Endothelial cell of umbilical vein (primary cell): Measurements from ENCODE around the gene HLA-DPA1. TPM values are rescaled to one million over a fixed set of nuclear protein-coding genes. Genes with fewer than 3 reads are reported as not detected.

Experiments used
- BruUV-seq: library from RNA; stranded (reverse); fragments of 400-500 nt; replicated peaks from 2 replicates; lab custom pipeline; 2021; lab: Mats Ljungman, UMichigan
- CTCF ChIA-PET: fragments of 300-600, 350-600 bp; sonication (Branson Sonifier 250); formaldehyde crosslinking; loops from one replicate; lab custom pipeline; 2021; ENCODE audit warnings: antibody characterized with exemption, inconsistent platforms; lab: Charles Lee
- POLR2A ChIA-PET: fragments of 300-600, 350-600 bp; sonication (Branson Sonifier 250); formaldehyde crosslinking; loops from one replicate; lab custom pipeline; 2021; ENCODE audit warnings: antibody characterized with exemption, inconsistent platforms; lab: Charles Lee
- DNase-seq: peaks from one replicate; pipeline ENCODE4 v3.0.0-alpha.2; 2011; ENCODE audit warnings: low read depth, low spot score
- FAIRE-seq: peaks from 2 replicates; lab custom pipeline; 2011; peaks lifted over from hg19 to GRCh38; lab: Jason Lieb, UNC
- H2AFZ ChIP-seq: 2 replicates; pipeline ENCODE4 v1.6.0; 2012; ENCODE audit warnings: low read depth, low read length, control low read depth, inconsistent platforms
- H3K27ac ChIP-seq: 2 replicates; pipeline ENCODE4 v1.5.1; 2011; ENCODE audit warnings: low read depth, mild to moderate bottlenecking, control low read depth, low read length, moderate library complexity; ENCODE audit not compliant: insufficient read depth
- H3K27me3 ChIP-seq, 2 experiments: 2 replicates each; pipeline versions ENCODE4 v1.6.0 to v1.6.1; 2011; ENCODE audit warnings: low read length in 2 of 2, mixed read lengths in 1 of 2; ENCODE audit not compliant: control insufficient read depth in 2 of 2, insufficient read depth in 2 of 2
- H3K36me3 ChIP-seq, 2 experiments: 2 replicates in 1 of 2; 3 replicates in 1 of 2; pipeline ENCODE4 v1.5.1; 2011; ENCODE audit warnings: low read length in 2 of 2, mild to moderate bottlenecking in 1 of 2, moderate library complexity in 1 of 2; ENCODE audit not compliant: control insufficient read depth in 2 of 2, insufficient read depth in 2 of 2; ENCODE audit errors: extremely low read depth in 1 of 2
- H3K4me1 ChIP-seq: 3 replicates; pipeline ENCODE4 v1.5.1; 2011; ENCODE audit warnings: mild to moderate bottlenecking, low read length; ENCODE audit not compliant: control insufficient read depth, insufficient read depth; ENCODE audit errors: extremely low read depth
- H3K4me2 ChIP-seq: 2 replicates; pipeline ENCODE4 v1.6.1; 2011; ENCODE audit warnings: low read length, control low read depth, mixed read lengths; ENCODE audit not compliant: insufficient read depth
- H3K4me3 ChIP-seq, 3 experiments: fragments of 200-600 bp in 1 of 3; sonication (generic), shearing (Covaris generic) in 1 of 3; replicated peaks in 1 of 3; 2 replicates each; pipeline ENCODE4 v1.5.1; 2011 to 2016; ENCODE audit warnings: control low read depth in 3 of 3, low read length in 3 of 3, mild to moderate bottlenecking in 2 of 3, inconsistent platforms in 1 of 3, low read depth in 1 of 3, moderate library complexity in 1 of 3; ENCODE audit not compliant: insufficient read depth in 1 of 3
- H3K79me2 ChIP-seq: 2 replicates; pipeline ENCODE4 v1.6.0; 2012; ENCODE audit warnings: low read length, inconsistent platforms; ENCODE audit not compliant: control insufficient read depth, insufficient read depth
- H3K9ac ChIP-seq: replicated peaks from 2 replicates; pipeline ENCODE3; 2011; ENCODE audit warnings: low read length, control low read depth; ENCODE audit not compliant: insufficient read depth; ENCODE audit errors: extremely low read depth
- H3K9me1 ChIP-seq: replicated peaks from 3 replicates; pipeline ENCODE4 v1.6.0; 2011; ENCODE audit warnings: mild to moderate bottlenecking, low read length; ENCODE audit not compliant: control insufficient read depth, insufficient read depth; ENCODE audit errors: extremely low read depth
- H3K9me3 ChIP-seq: replicated peaks from 2 replicates; pipeline ENCODE4 v1.5.1; 2012; ENCODE audit warnings: low read length, inconsistent platforms; ENCODE audit not compliant: control insufficient read depth, insufficient read depth
- H4K20me1 ChIP-seq: replicated peaks from 2 replicates; pipeline ENCODE3; 2011; ENCODE audit warnings: mild to moderate bottlenecking, low read length; ENCODE audit not compliant: control insufficient read depth, insufficient read depth; ENCODE audit errors: extremely low read depth
- EZH2 ChIP-seq: IDR thresholded peaks from 2 replicates; pipeline ENCODE4 v1.6.1; 2012; ENCODE audit warnings: borderline replicate concordance, low read depth, mild to moderate bottlenecking, moderate library complexity, low read length, inconsistent platforms; ENCODE audit not compliant: severe bottlenecking
- FOS ChIP-seq: IDR thresholded peaks from 2 replicates; pipeline ENCODE4 v1.6.1; 2011; ENCODE audit warnings: mild to moderate bottlenecking, low read length, moderate library complexity, borderline replicate concordance; ENCODE audit not compliant: insufficient read depth
- JUN ChIP-seq: IDR thresholded peaks from 2 replicates; pipeline ENCODE4 v1.6.1; 2011; ENCODE audit warnings: borderline replicate concordance, low read depth; ENCODE audit not compliant: insufficient read length, insufficient read depth
- MAX ChIP-seq: IDR thresholded peaks from 2 replicates; pipeline ENCODE4 v1.6.1; 2011; ENCODE audit not compliant: insufficient read depth, insufficient read length
- MYC ChIP-seq: IDR thresholded peaks from one replicate; pipeline ENCODE4 v1.6.1; 2011; ENCODE audit warnings: mild to moderate bottlenecking, low read depth, low read length
- POLR2A ChIP-seq: IDR thresholded peaks from 2 replicates; pipeline ENCODE4 v1.6.1; 2012; ENCODE audit warnings: low read depth, mild to moderate bottlenecking, control low read depth, low read length
- dilution Hi-C: fragments of 300-500 bp; cut with MboI; formaldehyde crosslinking; loops from one replicate; pipeline ENCODE4 v1.15.0; 2019; ENCODE audit warnings: low sequenced_read_pairs; ENCODE audit not compliant: extremely low pct_ligation_motif_present
- intact Hi-C: fragments of 100-400 bp; cut with micrococcal nuclease; formaldehyde crosslinking; loops from one replicate; pipeline ENCODE4 v1.10.0; 2022
- polyA plus RNA-seq, 4 experiments: library from polyadenylated mRNA; depleted of rRNA in 3 of 4; stranded (reverse) in 3 of 4; unstranded in 1 of 4; fragments of >200 nt; gene quantifications; 2 replicates each; pipeline versions ENCODE4 v1.2.1 to v1.2.3, GENCODE V29; 2011 to 2012; ENCODE audit warnings: missing spikeins in 1 of 4
- total RNA-seq: library from RNA; stranded (reverse); gene quantifications from 2 replicates; pipeline ENCODE4 v1.2.3, GENCODE V29; 2021

HLA-DPA1 gene
- total and polyA plus RNA-seq, 2 donors (not counting 3 experiments of a cell fraction or from before 2014, with no cell fraction given), result 23.2 TPM; not detected in 1

GRCh38 chr6:33076406-33076934, 3.0 kb upstream of the HLA-DPA1 start:
- POLR2A ChIA-PET, result no interaction called here
- no peaks in the 10 kb centered on the region for H3K9me3 ChIP-seq
- DNase-seq (no peak), FAIRE-seq (no peak)
- H3K79me2 ChIP-seq, result no peaks in the 10 kb centered on the region
- CTCF ChIA-PET, result interaction anchor here (0.7 to 1.1 kb wide), 3 partner anchors 44 to 143 kb away, joined by 3 read pairs; no protein-coding TSS in a partner anchor
- H3K36me3 ChIP-seq, result no peaks in the 10 kb centered on the region
- no peak overlapping the region for H3K9ac ChIP-seq
- no TSS peak for BruUV-seq
- H3K9me1 ChIP-seq, result no peaks in the 10 kb centered on the region
- H3K4me3 ChIP-seq, result no peak overlapping the region
- H4K20me1 ChIP-seq, result no peaks in the 10 kb centered on the region
- H3K27ac ChIP-seq, result no peak overlapping the region
- H3K4me1 ChIP-seq, result peaks cover 4% of the 10 kb centered on the region
- dilution Hi-C loops, result no loop called here
- H3K4me2 ChIP-seq, result no peak overlapping the region
- intact Hi-C loops, result no loop called here
- H3K27me3 ChIP-seq, result no peaks in the 10 kb centered on the region
- TF ChIP-seq MYC (no peak), POLR2A (no peak), JUN (no peak), EZH2 (no peak), FOS (no peak)
- H2AFZ ChIP-seq, result no peak overlapping the region

GRCh38 chr6:33075568-33076405, 2.3 kb upstream of the HLA-DPA1 start, which contains the start of gene HLA-DPB1:
Gene HLA-DPB1 (plus strand): TSS chr6:33075990. CDS start chr6:33076042, 52 bp downstream.
- BruUV-seq, result no TSS peak
- Histone ChIP-seq H3K27ac (no peak within 1 kb of the TSS), H3K27me3 (no peaks in the 10 kb centered on the region), H3K9ac (no peak within 1 kb of the TSS), H3K4me1 (peaks cover 2% of the 10 kb centered on the region), H4K20me1 (no peaks in the 10 kb centered on the region), H2AFZ (no peak within 1 kb of the TSS), H3K36me3 (no peaks in the 10 kb centered on the region), H3K4me3 (no peak within 1 kb of the TSS), H3K79me2 (no peaks in the 10 kb centered on the region), H3K4me2 (no peak within 1 kb of the TSS), H3K9me3 (no peaks in the 10 kb centered on the region), H3K9me1 (no peaks in the 10 kb centered on the region)
- dilution Hi-C loops (no loop called here), intact Hi-C loops (no loop called here)
- ChIA-PET POLR2A (interaction anchor here (0.6 kb wide), 1 partner anchor 629 kb away, joined by 5 read pairs; no protein-coding TSS in a partner anchor), CTCF (interaction anchor here (0.7 to 1.1 kb wide), 12 partner anchors 10 to 208 kb away, joined by 3 to 6 read pairs (median 3); no protein-coding TSS in a partner anchor)
- FAIRE-seq (peak; percentile 76), DNase-seq (peak; percentile 80)
- peak; percentile 45 for TF ChIP-seq JUN
- TF ChIP-seq MAX, result no peak
